Activated CD4-positive, alpha-beta T cell treated with anti-CD3 and anti-CD28 coated beads for 4 hours (primary cell): Measurements from ENCODE around the gene MAPKAPK2.

Experiments
- DNase-seq, 2 donors: peaks; one replicate each; pipeline ENCODE4 v3.0.0-alpha.2; 2020

MAPKAPK2 gene

GRCh38 chr1:206685334-206685768, 646 bp downstream of the MAPKAPK2 start:
- peak; percentile 42 to 43 for DNase-seq

DNA sequence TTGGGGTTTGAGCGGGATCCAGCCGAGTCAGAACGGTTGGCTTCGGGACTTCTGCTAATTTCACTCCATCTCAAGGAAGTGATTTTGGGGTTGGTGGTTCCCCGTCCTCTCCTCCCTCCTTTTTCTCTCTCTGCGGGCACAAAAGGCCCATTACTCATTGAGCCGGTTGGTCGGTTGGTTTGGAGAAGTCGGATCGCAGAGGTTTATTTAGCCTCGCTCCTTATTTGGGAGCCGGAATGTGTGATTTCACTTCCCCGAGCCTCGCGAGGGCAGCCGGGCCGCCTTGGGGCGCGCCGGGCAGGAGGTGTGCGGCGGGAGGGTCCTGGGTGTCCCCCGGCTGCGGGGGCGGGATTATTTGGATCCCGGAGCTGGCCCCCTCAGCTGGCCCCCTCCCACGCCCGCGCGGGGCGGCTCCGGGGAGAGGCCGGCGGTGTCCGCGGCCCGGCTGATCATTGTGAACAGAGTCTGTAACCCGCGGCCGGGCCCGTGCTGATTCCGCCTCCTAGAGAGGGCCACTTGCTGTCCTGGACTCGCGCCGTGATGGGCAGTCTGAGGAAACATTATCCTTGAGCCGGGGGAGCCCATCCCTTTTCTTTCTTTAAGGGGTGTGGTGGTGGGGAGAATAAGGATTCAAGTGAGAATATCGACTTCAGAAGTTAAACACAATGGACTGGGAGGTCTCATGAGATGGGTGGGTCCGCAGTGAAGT, 1.2 kb downstream of the MAPKAPK2 start:
- DNase-seq: peak; percentile 22 to 34

GRCh38 chr1:206686478-206687249, 2.0 kb downstream of the MAPKAPK2 start:
- DNase-seq: peak in 1 of 2 donors; percentile 22

DNA sequence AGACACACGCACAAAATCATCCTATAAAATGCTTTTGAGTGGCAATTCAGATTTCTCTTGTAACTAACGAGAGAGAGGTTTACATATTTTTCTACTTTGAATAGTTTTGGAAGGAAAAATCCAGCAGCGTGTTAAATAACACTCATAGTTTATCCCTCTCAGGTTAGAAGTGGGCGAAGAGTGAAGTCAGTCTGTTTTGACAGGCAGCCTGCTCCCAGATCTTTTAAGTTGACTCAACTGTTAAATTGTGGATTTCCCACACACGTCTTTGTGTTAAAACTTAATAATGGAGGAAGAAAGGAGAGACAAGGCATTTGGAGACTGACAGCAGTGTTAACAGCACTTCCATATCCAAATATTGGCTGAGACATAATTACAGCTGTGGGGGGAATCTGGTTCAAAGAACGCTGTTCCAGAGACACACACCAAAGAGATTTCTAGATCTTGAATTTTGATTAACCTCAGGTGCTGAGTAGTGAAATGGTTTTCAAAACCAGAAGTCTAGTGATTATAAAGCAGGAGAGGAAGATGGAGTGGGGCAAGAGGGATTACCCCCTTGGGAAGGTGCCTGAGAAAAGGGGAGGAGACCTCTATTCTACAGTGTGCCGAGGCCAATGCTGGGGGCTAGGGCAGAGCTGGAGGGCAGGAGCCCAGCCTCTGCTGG, 2.7 kb downstream of the MAPKAPK2 start:
- no peak for DNase-seq

- no peak for DNase-seq
Observed at GRCh38 chr1:206687915-206688442, 3.3 kb downstream of the MAPKAPK2 start.

GRCh38 chr1:206690516-206690915, 5.8 kb downstream of the MAPKAPK2 start:
- no peak for DNase-seq

DNA sequence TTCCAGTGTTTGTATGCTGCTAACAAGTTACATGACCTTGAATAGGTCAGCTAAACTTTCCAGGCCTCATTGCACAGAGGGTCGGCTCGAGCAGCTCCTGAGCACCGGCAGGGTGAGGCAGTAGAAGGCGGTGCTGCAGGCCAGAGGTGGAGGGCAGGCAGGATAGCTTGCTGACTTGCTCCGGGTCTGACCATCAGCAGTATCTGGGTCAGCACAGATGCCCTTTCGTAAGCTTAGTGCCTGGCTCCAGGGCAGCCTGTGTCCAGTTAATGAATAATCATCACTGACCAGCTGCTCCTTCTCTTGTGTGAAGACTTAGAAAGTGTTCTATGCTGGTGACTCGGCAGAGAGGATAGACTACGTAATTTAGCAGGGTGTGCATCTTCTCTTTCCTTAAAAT, 6.9 kb downstream of the MAPKAPK2 start:
- no peak for DNase-seq

- DNase-seq: no peak
Observed at GRCh38 chr1:206693029-206693428, 8.3 kb downstream of the MAPKAPK2 start.

DNA sequence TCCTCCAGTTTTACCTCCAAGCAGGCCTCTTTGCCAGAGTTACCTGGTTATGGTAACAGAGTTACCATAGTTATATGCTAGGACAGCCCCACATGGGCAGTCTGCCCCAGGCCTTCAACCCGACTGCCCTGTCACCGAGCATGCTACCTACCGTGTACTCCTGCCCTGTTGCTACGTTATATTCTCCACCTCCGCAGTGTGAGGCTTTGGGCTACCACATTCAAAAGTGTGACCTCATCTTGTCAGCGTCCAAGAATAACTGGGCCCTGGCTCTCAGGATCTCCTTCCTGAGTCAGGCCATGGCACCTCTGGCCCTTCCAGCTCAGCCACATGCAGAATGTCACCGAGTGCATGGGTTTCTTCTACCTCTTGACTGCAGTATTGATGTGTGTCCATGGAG, 8.9 kb downstream of the MAPKAPK2 start:
- no peak for DNase-seq

DNA sequence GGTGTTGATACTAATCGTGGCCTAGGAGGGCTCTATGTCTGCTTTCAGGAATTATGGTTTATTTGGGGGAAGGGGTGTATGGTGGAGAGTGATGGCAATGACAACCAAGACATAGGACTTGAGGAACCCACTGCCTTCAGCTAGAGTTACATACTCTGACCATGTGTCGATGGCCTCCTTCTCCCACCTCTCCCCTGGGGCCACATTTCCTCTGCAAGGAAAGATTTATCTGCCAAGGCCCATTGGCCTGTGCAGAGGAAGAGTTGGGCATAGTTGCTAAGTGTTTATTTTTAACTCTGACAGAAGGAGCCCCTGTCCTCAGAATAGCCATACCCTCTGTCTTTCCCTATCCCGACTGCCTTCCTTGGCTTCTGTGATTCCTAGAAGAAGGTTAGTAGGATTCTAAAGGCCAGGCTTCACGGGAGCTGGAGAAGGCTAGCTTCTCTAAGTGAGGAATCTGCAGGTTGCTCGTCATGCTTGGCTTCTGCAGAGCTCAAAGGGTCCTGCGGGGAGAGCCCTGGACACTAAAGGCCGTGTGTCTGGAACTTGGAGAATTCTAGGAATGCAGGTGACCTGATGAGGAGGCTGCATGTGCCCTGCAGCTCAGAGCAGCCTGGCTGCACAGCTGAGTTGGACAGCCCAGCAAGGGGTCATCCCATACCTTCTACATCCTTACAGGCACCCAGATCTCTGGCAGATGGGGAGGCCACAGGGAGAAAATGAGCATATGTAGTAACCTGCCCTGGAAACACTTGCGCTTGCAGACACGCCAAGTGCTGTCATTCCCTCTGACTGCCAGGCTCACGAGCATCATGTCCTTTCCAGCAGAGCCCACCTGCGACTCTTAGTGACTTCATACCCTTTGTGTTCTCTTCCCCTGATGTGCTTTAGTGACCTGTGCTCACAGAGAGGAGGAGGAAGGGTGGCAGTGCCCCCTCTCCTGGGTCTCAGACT, 9.7 kb downstream of the MAPKAPK2 start:
- DNase-seq: no peak

GRCh38 chr1:206695733-206696132, 11.0 kb downstream of the MAPKAPK2 start:
- DNase-seq: no peak

- DNase-seq: no peak
Observed at GRCh38 chr1:206696812-206697585, 12.3 kb downstream of the MAPKAPK2 start.

DNA sequence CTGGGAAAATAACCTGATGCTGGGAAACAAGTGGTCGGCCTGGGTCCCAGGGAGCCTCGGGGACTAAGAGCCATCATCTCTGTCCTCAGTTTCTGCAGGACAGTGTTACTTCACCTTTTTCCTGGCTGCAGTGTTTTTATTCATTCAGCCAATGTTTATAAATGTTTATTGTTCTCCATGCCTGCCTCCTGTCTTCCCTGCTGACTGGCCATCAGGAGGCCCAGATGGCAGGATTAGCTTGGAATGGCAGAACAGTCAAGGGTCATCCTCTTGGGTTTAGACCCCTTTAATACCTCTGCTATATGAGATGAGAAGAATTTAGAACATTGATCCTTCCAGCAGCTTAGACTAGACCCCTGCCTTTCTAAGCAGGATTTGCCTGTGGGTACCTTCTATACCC, 13.3 kb downstream of the MAPKAPK2 start:
- DNase-seq: no peak

DNA sequence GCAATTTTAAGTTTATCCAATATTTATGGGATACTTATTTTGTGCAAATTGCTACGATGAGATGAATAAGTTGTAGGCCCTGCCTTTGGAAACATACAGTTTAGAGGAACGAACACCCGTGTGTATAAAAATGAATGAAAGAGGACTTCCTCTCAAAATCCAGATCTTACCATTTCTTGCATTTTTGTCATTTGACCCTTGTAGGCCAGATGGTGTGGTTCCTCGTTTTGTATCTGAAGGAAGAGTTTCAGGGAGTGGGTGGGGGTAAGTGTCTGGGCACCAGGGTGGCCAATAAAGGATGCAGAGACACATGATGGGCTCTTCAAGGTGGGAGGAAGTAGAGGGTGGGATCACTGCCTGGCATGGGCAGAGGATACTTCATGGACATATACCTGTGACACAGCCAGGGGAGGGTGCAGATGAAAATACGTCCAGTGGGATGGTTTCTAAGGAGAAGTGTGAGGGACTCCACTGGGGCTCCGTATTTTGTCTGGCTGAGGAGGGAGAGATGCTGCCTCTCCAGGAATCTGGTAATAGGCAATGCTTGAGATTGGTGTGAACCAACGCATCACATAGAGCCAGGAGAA, 14.4 kb downstream of the MAPKAPK2 start:
- no peak for DNase-seq

DNA sequence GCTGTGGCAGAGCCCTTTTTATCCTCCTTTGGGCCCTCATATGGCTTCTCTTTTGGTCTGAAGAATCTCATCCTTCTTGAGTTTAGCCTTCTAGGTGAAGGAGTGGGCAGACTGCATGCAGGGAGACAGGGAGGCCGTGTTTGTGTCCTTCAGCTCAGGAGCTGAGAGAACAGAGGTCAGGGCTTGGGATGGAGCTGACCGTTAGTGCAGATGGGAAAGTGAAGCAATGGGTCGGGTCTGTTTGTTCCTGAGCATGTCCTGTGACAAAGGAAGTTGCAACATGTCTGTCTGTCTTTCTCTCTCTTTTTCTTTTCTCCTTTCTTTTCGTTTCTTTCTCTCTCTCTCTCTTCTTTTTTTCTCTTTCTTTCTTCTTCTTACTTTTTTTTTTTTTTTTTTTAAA, 14.9 kb downstream of the MAPKAPK2 start:
- no peak for DNase-seq

GRCh38 chr1:206700445-206701036, 15.8 kb downstream of the MAPKAPK2 start:
- no peak for DNase-seq

GRCh38 chr1:206702260-206702659, 17.6 kb downstream of the MAPKAPK2 start:
- no peak for DNase-seq

GRCh38 chr1:206702803-206703202, 18.1 kb downstream of the MAPKAPK2 start:
- DNase-seq: no peak

DNA sequence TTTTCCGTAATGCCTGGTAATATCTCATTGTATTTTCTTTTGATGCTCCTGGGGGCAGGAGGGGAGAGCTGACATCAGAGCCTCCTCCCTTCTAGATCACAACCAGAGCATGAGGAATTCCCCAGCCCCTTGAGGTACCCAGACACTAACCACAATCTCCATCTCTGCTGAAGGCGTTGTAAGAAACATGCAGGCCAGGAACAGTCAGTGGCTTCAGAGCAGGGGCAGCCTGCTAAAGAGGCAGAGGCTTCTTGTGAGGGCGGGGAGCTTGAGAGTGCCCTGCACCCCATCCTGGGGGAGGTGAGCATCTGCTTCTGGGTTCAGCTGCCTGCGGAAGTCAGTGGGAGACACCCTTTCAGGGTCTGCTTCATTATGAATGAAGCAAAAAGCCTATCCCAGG, 19.0 kb downstream of the MAPKAPK2 start:
- peak; percentile 55 to 65 for DNase-seq

GRCh38 chr1:206704226-206704625, 19.5 kb downstream of the MAPKAPK2 start:
- no peak for DNase-seq

- DNase-seq: no peak
Observed at GRCh38 chr1:206705191-206705590, 20.5 kb downstream of the MAPKAPK2 start.
